Activated CD8-positive, alpha-beta memory T cell treated with anti-CD3 and anti-CD28 coated beads, Interleukin-2, amount 50 U/mL, for 24 hours (primary cell): ENCODE measurements around the gene F10.

ENCODE experiments used
- DNase-seq: peaks from one replicate; pipeline ENCODE4 v3.0.0-alpha.2; 2020; ENCODE audit errors: extremely low read depth

The F10 gene

GRCh38 chr13:113086991-113087922 is 35.3 kb upstream of the F10 start:
- no peak for DNase-seq

GRCh38 chr13:113087923-113088690 is 34.5 kb upstream of the F10 start:
- DNase-seq: no peak

GRCh38 chr13:113088691-113089020 is 33.9 kb upstream of the F10 start:
- DNase-seq: no peak

GRCh38 chr13:113089693-113090414 is 32.7 kb upstream of the F10 start:
- DNase-seq: no peak

- DNase-seq: no peak
These were observed 32.2 kb upstream of the F10 start for GRCh38 chr13:113090415-113090770.

GRCh38 chr13:113090806-113091205 is 31.8 kb upstream of the F10 start:
- DNase-seq: no peak

- DNase-seq: no peak
These were observed 31.3 kb upstream of the F10 start for GRCh38 chr13:113091211-113091771.

- DNase-seq: no peak
These were observed 30.5 kb upstream of the F10 start for GRCh38 chr13:113091891-113092775.

GRCh38 chr13:113092776-113093579 is 29.6 kb upstream of the F10 start:
- DNase-seq: no peak

- no peak for DNase-seq
These were observed 28.8 kb upstream of the F10 start for GRCh38 chr13:113093580-113094409.

GRCh38 chr13:113094410-113094800 is 28.2 kb upstream of the F10 start:
- DNase-seq: no peak

- DNase-seq: no peak
These were observed 27.2 kb upstream of the F10 start for GRCh38 chr13:113095146-113096051.

- no peak for DNase-seq
These were observed 26.4 kb upstream of the F10 start for GRCh38 chr13:113096052-113096744.

GRCh38 chr13:113096745-113097305 is 25.8 kb upstream of the F10 start:
- no peak for DNase-seq

GRCh38 chr13:113097651-113098050 is 24.9 kb upstream of the F10 start:
- no peak for DNase-seq

GRCh38 chr13:113098162-113098732 is 24.4 kb upstream of the F10 start:
- no peak for DNase-seq

GRCh38 chr13:113099142-113099541 is 23.5 kb upstream of the F10 start:
- no peak for DNase-seq
